PC-9 (cell line): Measurements from ENCODE around the gene TEX26.

Experiments
- EZH2 ChIP-seq: fragments of 200-600 bp; sonication (generic); IDR thresholded peaks from 2 replicates; pipeline ENCODE4 v1.8.0; 2017; ENCODE audit warnings: antibody characterized with exemption, low read depth
- TF ChIP-seq, protein P1 (sequence below): fragments of 200-600 bp; sonication (generic); conservative IDR thresholded peaks from 2 replicates; pipeline ENCODE4 v1.6.1; 2017; ENCODE audit warnings: mixed run types, antibody characterized with exemption, mild to moderate bottlenecking, moderate library complexity

DNA sequence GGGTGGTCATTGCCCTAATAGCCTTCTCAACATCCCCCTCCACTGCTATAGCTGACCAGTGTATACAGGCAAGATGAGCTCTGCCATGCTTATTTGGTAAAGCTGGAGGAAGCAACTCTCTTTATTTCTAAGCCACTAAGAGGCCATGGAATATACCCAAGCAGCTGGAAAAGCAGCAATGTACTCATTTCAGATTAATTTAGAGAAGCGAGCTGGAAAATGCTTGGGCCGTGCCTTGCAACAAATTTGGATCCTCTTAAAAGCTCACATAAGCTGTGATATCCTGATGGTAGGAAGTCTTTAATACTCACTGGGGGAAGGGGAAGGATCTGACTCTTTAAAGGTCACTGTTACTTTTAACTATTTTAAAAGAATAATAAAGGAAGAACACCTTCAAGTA is 77.8 kb downstream of the TEX26 start:
- TF ChIP-seq, protein P1, sequence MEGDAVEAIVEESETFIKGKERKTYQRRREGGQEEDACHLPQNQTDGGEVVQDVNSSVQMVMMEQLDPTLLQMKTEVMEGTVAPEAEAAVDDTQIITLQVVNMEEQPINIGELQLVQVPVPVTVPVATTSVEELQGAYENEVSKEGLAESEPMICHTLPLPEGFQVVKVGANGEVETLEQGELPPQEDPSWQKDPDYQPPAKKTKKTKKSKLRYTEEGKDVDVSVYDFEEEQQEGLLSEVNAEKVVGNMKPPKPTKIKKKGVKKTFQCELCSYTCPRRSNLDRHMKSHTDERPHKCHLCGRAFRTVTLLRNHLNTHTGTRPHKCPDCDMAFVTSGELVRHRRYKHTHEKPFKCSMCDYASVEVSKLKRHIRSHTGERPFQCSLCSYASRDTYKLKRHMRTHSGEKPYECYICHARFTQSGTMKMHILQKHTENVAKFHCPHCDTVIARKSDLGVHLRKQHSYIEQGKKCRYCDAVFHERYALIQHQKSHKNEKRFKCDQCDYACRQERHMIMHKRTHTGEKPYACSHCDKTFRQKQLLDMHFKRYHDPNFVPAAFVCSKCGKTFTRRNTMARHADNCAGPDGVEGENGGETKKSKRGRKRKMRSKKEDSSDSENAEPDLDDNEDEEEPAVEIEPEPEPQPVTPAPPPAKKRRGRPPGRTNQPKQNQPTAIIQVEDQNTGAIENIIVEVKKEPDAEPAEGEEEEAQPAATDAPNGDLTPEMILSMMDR: no peak
- TF ChIP-seq EZH2: no peak
